Fibroblast of lung (primary cell): ENCODE measurements around the gene CLIP2. TPM values are rescaled to one million over a fixed set of nuclear protein-coding genes. Genes with fewer than 3 reads are reported as not detected.

ENCODE experiments used
- DNase-seq, 2 donors: peaks; one replicate each; pipeline versions ENCODE4 v3.0.0 to v3.0.0-alpha.2; 2010; ENCODE audit warnings: low read depth in 2 of 2
- H2AFZ ChIP-seq: 2 replicates; pipeline ENCODE4 v1.5.1; 2012; ENCODE audit warnings: low read length, control low read depth, inconsistent platforms
- H3K27ac ChIP-seq: 2 replicates; pipeline ENCODE4 v1.5.1; 2011; ENCODE audit warnings: low read length, control low read depth; ENCODE audit not compliant: insufficient read depth
- H3K27me3 ChIP-seq: 2 replicates; pipeline ENCODE4 v1.5.1; 2011; ENCODE audit warnings: mild to moderate bottlenecking, low read length; ENCODE audit not compliant: control insufficient read depth, insufficient read depth
- H3K36me3 ChIP-seq: 2 replicates; pipeline ENCODE4 v1.5.1; 2011; ENCODE audit warnings: low read length; ENCODE audit not compliant: control insufficient read depth, insufficient read depth
- H3K4me1 ChIP-seq: 2 replicates; pipeline ENCODE4 v1.5.1; 2011; ENCODE audit warnings: low read length; ENCODE audit not compliant: control insufficient read depth, insufficient read depth; ENCODE audit errors: extremely low read depth
- H3K4me2 ChIP-seq: 2 replicates; pipeline ENCODE4 v1.5.1; 2011; ENCODE audit warnings: low read length, control low read depth; ENCODE audit not compliant: insufficient read depth; ENCODE audit errors: extremely low read depth
- H3K4me3 ChIP-seq, 4 experiments: fragments of 200-600 bp in 1 of 4; sonication (generic) in 1 of 4; replicated peaks in 1 of 4; 2 replicates each; pipeline ENCODE4 v1.5.1; 2011 to 2016; ENCODE audit warnings: low read length in 4 of 4, low read depth in 3 of 4, mild to moderate bottlenecking in 3 of 4, control low read depth in 2 of 4, inconsistent platforms in 1 of 4, mixed read lengths in 1 of 4; ENCODE audit not compliant: insufficient read depth in 1 of 4; ENCODE audit errors: control extremely low read depth in 1 of 4
- H3K79me2 ChIP-seq: 2 replicates; pipeline ENCODE4 v1.5.1; 2012; ENCODE audit warnings: mild to moderate bottlenecking, low read length, inconsistent platforms; ENCODE audit not compliant: control insufficient read depth, insufficient read depth
- H3K9ac ChIP-seq: 2 replicates; pipeline ENCODE4 v1.5.1; 2011; ENCODE audit warnings: mild to moderate bottlenecking, low read length, control low read depth; ENCODE audit not compliant: insufficient read depth
- H3K9me3 ChIP-seq: 2 replicates; pipeline ENCODE4 v1.5.1; 2012; ENCODE audit warnings: low read depth, low read length; ENCODE audit not compliant: control insufficient read depth, insufficient read depth
- H4K20me1 ChIP-seq: 2 replicates; pipeline ENCODE4 v1.5.1; 2011; ENCODE audit warnings: low read length; ENCODE audit not compliant: control insufficient read depth, insufficient read depth; ENCODE audit errors: extremely low read depth
- CTCF ChIP-seq, 2 donors: IDR thresholded peaks in 1 of 2; conservative IDR thresholded peaks in 1 of 2; 1 replicate in 1 of 2; 2 replicates in 1 of 2; pipeline ENCODE4 v1.5.1; 2011 to 2012; ENCODE audit warnings: low read length in 2 of 2, control low read depth in 1 of 2, inconsistent platforms in 1 of 2, low read depth in 1 of 2, mild to moderate bottlenecking in 1 of 2
- EZH2 ChIP-seq: IDR thresholded peaks from 2 replicates; pipeline ENCODE4 v1.5.1; 2012; ENCODE audit warnings: low read length, control low read depth, mild to moderate bottlenecking; ENCODE audit errors: missing control alignments
- polyA plus RNA-seq, 2 donors: library from polyadenylated mRNA; depleted of rRNA in 1 of 2; stranded (reverse) in 1 of 2; unstranded in 1 of 2; fragments of >200 nt; gene quantifications; 2 replicates each; pipeline ENCODE4 v1.2.1, GENCODE V29; 2011 to 2012; ENCODE audit warnings: missing spikeins in 1 of 2
- total RNA-seq: library from RNA; depleted of rRNA; stranded (reverse); fragments of >200 nt; gene quantifications from 2 replicates; pipeline ENCODE4 v1.2.1, GENCODE V29; 2014

The CLIP2 gene
- total and polyA plus RNA-seq, 2 donors (not counting 1 experiment from before 2014, with no cell fraction given): 13.1 to 77.8 TPM

DNA sequence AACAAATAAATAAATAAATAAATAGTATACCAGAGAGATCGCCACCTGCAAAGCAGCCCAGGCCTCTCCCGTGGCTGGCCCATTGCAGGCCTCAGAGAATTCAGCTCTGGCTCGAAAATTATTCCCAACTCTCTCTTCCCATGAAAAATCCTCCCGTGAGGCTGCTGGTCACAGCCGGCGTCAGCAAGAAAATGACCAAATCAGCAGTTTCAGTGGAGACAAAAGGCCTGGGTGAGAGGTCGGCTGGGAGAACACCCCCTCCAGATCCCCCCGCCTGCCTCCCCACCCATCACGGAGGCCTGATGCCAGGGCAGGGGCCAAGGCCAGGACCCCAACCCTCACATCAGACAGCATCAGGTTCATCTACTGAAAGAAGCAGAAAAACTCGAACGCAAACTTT, 3.1 kb upstream of the CLIP2 start:
- H4K20me1 ChIP-seq: no peaks in the 10 kb centered on the region
- no peaks in the 10 kb centered on the region for H3K9me3 ChIP-seq
- no peak overlapping the region for H3K4me3 ChIP-seq
- H3K4me1 ChIP-seq: peaks cover 17% of the 10 kb centered on the region
- no peak overlapping the region for H3K27ac ChIP-seq
- H3K27me3 ChIP-seq: no peaks in the 10 kb centered on the region
- no peaks in the 10 kb centered on the region for H3K36me3 ChIP-seq
- H3K79me2 ChIP-seq: peaks cover 16% of the 10 kb centered on the region
- DNase-seq: no peak
- no peak overlapping the region for H3K4me2 ChIP-seq
- H2AFZ ChIP-seq: no peak overlapping the region
- H3K9ac ChIP-seq: no peak overlapping the region
- no peak for TF ChIP-seq CTCF (conservative IDR thresholded peaks at IDR 0.05 in 1 of 2, IDR thresholded peaks at IDR 0.05 in 1 of 2; ENCODE audit: low read depth in 1 of 2, low read length in 2 of 2)
- no peak for TF ChIP-seq EZH2

DNA sequence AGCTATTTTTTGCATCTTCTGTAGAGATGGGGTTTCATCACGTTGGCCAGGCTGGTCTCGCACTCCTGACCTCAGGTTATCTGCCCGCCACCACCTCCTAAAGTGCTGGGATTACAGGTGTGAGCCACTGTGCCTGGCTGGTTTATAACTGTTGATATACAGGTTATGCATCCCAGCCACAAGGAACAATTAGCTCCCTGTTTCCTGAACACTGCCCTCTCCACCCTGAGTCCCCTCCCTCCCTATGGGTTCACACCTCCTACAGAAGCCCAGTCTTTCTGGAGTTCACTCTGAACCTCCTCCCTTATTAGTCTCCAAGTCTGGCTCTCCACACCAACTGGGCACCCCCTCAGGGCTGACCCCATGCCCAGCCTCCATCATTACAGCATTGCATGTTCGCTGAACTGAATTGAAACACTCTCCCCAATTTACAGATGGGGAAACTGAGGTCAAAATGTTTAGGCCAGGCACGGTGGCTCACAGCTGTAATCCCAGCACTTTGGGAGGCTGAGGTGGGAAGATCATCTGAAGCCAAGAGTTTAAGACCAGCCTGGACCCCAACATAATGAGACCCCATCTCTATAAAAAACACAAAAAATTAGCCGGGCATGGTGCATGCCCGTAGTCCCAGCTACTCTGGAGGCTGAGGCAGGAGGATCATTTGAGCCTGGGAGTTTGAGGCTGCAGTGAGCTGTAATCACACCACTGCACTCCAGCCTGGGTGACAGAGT, 1.7 kb upstream of the CLIP2 start:
- Histone ChIP-seq H3K9ac (no peak overlapping the region), H3K79me2 (peaks cover 28% of the 10 kb centered on the region), H3K27ac (no peak overlapping the region), H2AFZ (no peak overlapping the region), H3K4me1 (peaks cover 16% of the 10 kb centered on the region), H3K9me3 (no peaks in the 10 kb centered on the region), H3K4me2 (no peak overlapping the region), H3K27me3 (no peaks in the 10 kb centered on the region), H3K36me3 (no peaks in the 10 kb centered on the region), H4K20me1 (no peaks in the 10 kb centered on the region), H3K4me3 (no peak overlapping the region)
- DNase-seq: no peak
- TF ChIP-seq EZH2: no peak
- TF ChIP-seq CTCF (conservative IDR thresholded peaks at IDR 0.05 in 1 of 2, IDR thresholded peaks at IDR 0.05 in 1 of 2; ENCODE audit: low read depth in 1 of 2, low read length in 2 of 2): no peak

- Histone ChIP-seq H3K9me3 (no peaks in the 10 kb centered on the region), H3K4me1 (peaks cover 16% of the 10 kb centered on the region), H3K27me3 (no peaks in the 10 kb centered on the region), H3K27ac (peak overlapping the region; percentile 69), H2AFZ (peak overlapping the region; percentile 95), H4K20me1 (no peaks in the 10 kb centered on the region), H3K4me3 (peak overlapping the region in 3 of 4 experiments; percentile 41 to 58 (median 45)), H3K79me2 (peaks cover 36% of the 10 kb centered on the region), H3K9ac (peak overlapping the region; percentile 63), H3K36me3 (no peaks in the 10 kb centered on the region), H3K4me2 (peak overlapping the region; percentile 88)
- DNase-seq: peak; percentile 16 to 34
- TF ChIP-seq EZH2: no peak
- TF ChIP-seq CTCF (conservative IDR thresholded peaks at IDR 0.05 in 1 of 2, IDR thresholded peaks at IDR 0.05 in 1 of 2; ENCODE audit: low read depth in 1 of 2, low read length in 2 of 2): no peak
Observed at GRCh38 chr7:74288034-74288881, 949 bp upstream of the CLIP2 start.
